HG02852 (cell line): ENCODE results near the gene ZNF23.
A peak's percentile ranks its signal among the peaks of the same experiment; 100 is the strongest.
"Not testable (repeated sequence)": the region's sequence is repeated elsewhere in the genome, so short reads cannot be mapped to it uniquely, and the experiment has no call there.

Source experiments
- ATAC-seq: cut with Tn5 transposase; IDR thresholded peaks from one replicate; pipeline ENCODE4 v1.9.1; 2021; ENCODE audit warnings: mild to moderate bottlenecking, moderate library complexity; ENCODE audit not compliant: unreplicated experiment

ZNF23 gene

GRCh38 chr16:71461686-71462648 is at the start of gene ZNF23:
ZNF23 (minus strand) TSS chr16:71462247; CDS start chr16:71456796, 5,451 bp downstream.
- ATAC-seq, result peak; percentile 96

- ATAC-seq, result no peak
Measured at GRCh38 chr16:71507061-71507460, 45.0 kb upstream of the ZNF23 start.

GRCh38 chr16:71504901-71505300 is 42.9 kb upstream of the ZNF23 start:
- no peak for ATAC-seq

- ATAC-seq, result not testable (repeated sequence)
Measured at GRCh38 chr16:71504051-71504450, 42.0 kb upstream of the ZNF23 start.

- ATAC-seq, result no peak
Measured at GRCh38 chr16:71501547-71501946, 39.5 kb upstream of the ZNF23 start.

GRCh38 chr16:71500964-71501363 is 38.9 kb upstream of the ZNF23 start:
- no peak for ATAC-seq

GRCh38 chr16:71499775-71500364 is 37.8 kb upstream of the ZNF23 start:
- ATAC-seq, result no peak

- ATAC-seq, result no peak
Measured at GRCh38 chr16:71498031-71498430, 36.0 kb upstream of the ZNF23 start.

GRCh38 chr16:71493213-71493612 is 31.2 kb upstream of the ZNF23 start:
- ATAC-seq, result no peak

GRCh38 chr16:71492786-71493185 is 30.7 kb upstream of the ZNF23 start:
- ATAC-seq, result no peak

- ATAC-seq, result no peak
Measured at GRCh38 chr16:71491054-71491453, 29.0 kb upstream of the ZNF23 start.

- no peak for ATAC-seq
Measured at GRCh38 chr16:71490361-71490760, 28.3 kb upstream of the ZNF23 start.

- no peak for ATAC-seq
Measured at GRCh38 chr16:71489122-71489521, 27.1 kb upstream of the ZNF23 start, which contains the start of gene ZNF19. ZNF19 (minus strand) TSS chr16:71489324; CDS start chr16:71482114, 7,210 bp downstream.

GRCh38 chr16:71484006-71484893 is 22.2 kb upstream of the ZNF23 start:
- peak; percentile 92 for ATAC-seq

GRCh38 chr16:71482569-71482968 is 20.5 kb upstream of the ZNF23 start:
- ATAC-seq, result no peak

GRCh38 chr16:71480956-71481355 is 18.9 kb upstream of the ZNF23 start:
- ATAC-seq, result no peak

- no peak for ATAC-seq
Measured at GRCh38 chr16:71479420-71479819, 17.4 kb upstream of the ZNF23 start.

GRCh38 chr16:71476457-71477124 is 14.5 kb upstream of the ZNF23 start:
- ATAC-seq, result no peak

- ATAC-seq, result no peak
Measured at GRCh38 chr16:71474864-71475263, 12.8 kb upstream of the ZNF23 start.

- no peak for ATAC-seq
Measured at GRCh38 chr16:71473891-71474290, 11.8 kb upstream of the ZNF23 start.
